Measurements from ENCODE around the gene VAV2. TPM values are rescaled to one million over a fixed set of nuclear protein-coding genes. Genes with fewer than 3 reads are reported as not detected.

VAV2 gene
- total and polyA plus RNA-seq, 2 of the 4 experiments (the other 2 are of a cell fraction), result 10.8 to 13.4 TPM

DNA sequence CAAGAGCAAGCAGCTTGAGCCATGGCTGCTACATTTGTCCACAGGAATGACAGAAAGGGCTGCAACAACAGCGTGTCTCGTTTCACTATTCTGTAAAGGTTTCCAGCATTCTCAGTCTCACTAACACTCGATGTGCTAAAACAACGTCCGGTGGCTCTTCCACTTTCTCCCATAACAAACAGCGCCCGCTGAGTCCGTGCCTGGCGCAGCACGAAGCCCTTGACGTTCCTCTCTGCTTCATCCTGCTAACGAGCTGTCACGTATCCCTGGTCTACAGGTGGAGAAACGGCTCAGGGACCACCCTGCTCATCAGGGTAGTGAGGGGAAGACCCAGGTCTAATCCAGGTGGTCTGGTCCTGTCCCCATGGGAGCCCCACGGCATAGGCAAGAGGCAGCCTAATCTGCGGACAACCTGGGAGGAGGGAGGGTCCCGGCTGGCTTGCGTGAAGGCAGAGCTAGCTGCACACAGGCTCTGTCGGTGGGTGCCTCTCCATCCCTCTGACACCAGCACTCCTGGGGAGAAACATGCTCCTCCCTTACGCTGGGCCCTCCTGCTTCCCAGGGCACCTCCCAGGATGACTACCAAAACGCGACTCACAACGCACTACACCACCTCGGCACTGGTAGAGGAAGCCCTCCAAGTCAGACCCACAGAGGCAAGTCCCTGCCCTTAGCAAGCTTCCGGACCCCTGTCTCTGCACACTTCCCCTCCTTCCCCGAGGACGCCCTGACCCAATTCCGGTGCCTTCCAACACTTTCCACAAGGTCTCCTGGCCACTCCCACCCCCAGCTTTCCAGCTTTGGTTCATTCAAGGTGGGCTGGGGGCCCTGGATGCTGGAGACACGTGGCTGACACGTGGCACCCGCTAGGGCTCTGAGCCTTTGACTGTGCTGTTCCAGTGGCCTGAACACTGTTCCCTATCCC, 43.3 kb downstream of the VAV2 start:
- Histone ChIP-seq H3K14ac (replicated peaks; ENCODE audit: low read depth, low read length) (no peak overlapping the region), H3K56ac (ENCODE audit: extremely low read depth, insufficient read depth, low read length) (no peak overlapping the region), H2BK120ac (ENCODE audit: low read depth, low read length) (no peak overlapping the region), H2AK9ac (replicated peaks; ENCODE audit: low read depth, low read length, poor library complexity) (peak overlapping the region; percentile 58), H3K27ac (ENCODE audit: insufficient read depth, low read length) (no peak overlapping the region), H3K9me1 (ENCODE audit: insufficient read depth, low read length) (0 out of 2 replicates have a peak, but pooled peaks cover 6% of the 10 kb centered on the region), H2BK20ac (ENCODE audit: low read depth, low read length) (no peak overlapping the region), H4K91ac (ENCODE audit: insufficient read depth, low read depth, low read length) (no peak overlapping the region), H3K4ac (ENCODE audit: low read depth, low read length) (no peak overlapping the region), H3K4me3 (ENCODE audit: insufficient read depth, low read depth, low read length) (no peak overlapping the region), H4K8ac (ENCODE audit: low read depth in 2 of 2, low read length in 2 of 2) (no peak overlapping the region), H3K9ac (ENCODE audit: low read depth, low read length) (no peak overlapping the region), H4K5ac (ENCODE audit: low read depth, low read length) (no peak overlapping the region), H2BK5ac (ENCODE audit: low read depth, low read length, poor library complexity, severe bottlenecking) (no peak overlapping the region), H3K18ac (ENCODE audit: low read depth, low read length) (no peak overlapping the region), H3K9me3 (ENCODE audit: control insufficient read depth, insufficient read depth, low read length) (no peaks in the 10 kb centered on the region), H2AFZ (replicated peaks; ENCODE audit: low read length, poor library complexity) (peak overlapping the region; percentile 2), H3K36me3 (ENCODE audit: control insufficient read depth, insufficient read depth, low read length) (0 out of 2 replicates have a peak, but pooled peaks cover 2% of the 10 kb centered on the region), H3K4me2 (ENCODE audit: low read depth, low read length) (no peak overlapping the region), H3K27me3 (ENCODE audit: control insufficient read depth, insufficient read depth, low read length) (no peaks in the 10 kb centered on the region), H3K23ac (ENCODE audit: low read depth, low read length) (no peak overlapping the region), H4K20me1 (ENCODE audit: insufficient read depth, low read length) (peaks cover 76% of the 10 kb centered on the region), H3K4me1 (ENCODE audit: control insufficient read depth, insufficient read depth, low read length) (peaks cover 6% of the 10 kb centered on the region), H2AK5ac (ENCODE audit: low read depth, low read length) (no peak overlapping the region), H3K79me1 (ENCODE audit: low read depth in 1 of 2, low read length in 2 of 2) (peaks cover 33 to 88% of the 10 kb centered on the region in 2 experiments), H2BK15ac (ENCODE audit: low read depth, low read length) (no peak overlapping the region)
- 85% methylated on average over 16 of the region's 31 CpGs; no CpG with 5 or more reads in 1 of the 2 experiments for WGBS, 2 experiments (ENCODE audit: extremely low coverage in 2 of 2, insufficient read length in 1 of 2)
- intact Hi-C loops (cut with micrococcal nuclease), result no loop called here
- dilution Hi-C loops (cut with HindIII; ENCODE audit: low sequenced_read_pairs, unreplicated experiment), result no loop called here
- ChIA-PET POLR2A (ENCODE audit: unreplicated experiment) (no interaction called here), CTCF (no interaction called here)
- TF ChIP-seq CEBPB (IDR thresholded peaks at IDR 0.05; ENCODE audit: low read depth, low read length) (no peak), FOS (IDR thresholded peaks at IDR 0.05; ENCODE audit: low read depth, low read length) (no peak), NFE2L2 (IDR thresholded peaks at IDR 0.05; ENCODE audit: low read depth, low read length) (no peak), MAFK (IDR thresholded peaks at IDR 0.05; ENCODE audit: low read depth, low read length) (no peak), POLR2A (IDR thresholded peaks at IDR 0.05; ENCODE audit: low read depth, low read length) (no peak), CHD1 (IDR thresholded peaks at IDR 0.05; ENCODE audit: low read depth, low read length) (no peak), RCOR1 (IDR thresholded peaks at IDR 0.05; ENCODE audit: insufficient replicate concordance, low read length) (no peak), MAZ (IDR thresholded peaks at IDR 0.05; ENCODE audit: borderline replicate concordance, low read depth, low read length) (no peak), MXI1 (IDR thresholded peaks at IDR 0.05; ENCODE audit: borderline replicate concordance, low read depth, low read length) (no peak)
- TF ChIP-seq, protein P1, sequence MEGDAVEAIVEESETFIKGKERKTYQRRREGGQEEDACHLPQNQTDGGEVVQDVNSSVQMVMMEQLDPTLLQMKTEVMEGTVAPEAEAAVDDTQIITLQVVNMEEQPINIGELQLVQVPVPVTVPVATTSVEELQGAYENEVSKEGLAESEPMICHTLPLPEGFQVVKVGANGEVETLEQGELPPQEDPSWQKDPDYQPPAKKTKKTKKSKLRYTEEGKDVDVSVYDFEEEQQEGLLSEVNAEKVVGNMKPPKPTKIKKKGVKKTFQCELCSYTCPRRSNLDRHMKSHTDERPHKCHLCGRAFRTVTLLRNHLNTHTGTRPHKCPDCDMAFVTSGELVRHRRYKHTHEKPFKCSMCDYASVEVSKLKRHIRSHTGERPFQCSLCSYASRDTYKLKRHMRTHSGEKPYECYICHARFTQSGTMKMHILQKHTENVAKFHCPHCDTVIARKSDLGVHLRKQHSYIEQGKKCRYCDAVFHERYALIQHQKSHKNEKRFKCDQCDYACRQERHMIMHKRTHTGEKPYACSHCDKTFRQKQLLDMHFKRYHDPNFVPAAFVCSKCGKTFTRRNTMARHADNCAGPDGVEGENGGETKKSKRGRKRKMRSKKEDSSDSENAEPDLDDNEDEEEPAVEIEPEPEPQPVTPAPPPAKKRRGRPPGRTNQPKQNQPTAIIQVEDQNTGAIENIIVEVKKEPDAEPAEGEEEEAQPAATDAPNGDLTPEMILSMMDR (conservative IDR thresholded peaks at IDR 0.05; ENCODE audit: low read depth, low read length), result no peak
- TF ChIP-seq, protein P2, sequence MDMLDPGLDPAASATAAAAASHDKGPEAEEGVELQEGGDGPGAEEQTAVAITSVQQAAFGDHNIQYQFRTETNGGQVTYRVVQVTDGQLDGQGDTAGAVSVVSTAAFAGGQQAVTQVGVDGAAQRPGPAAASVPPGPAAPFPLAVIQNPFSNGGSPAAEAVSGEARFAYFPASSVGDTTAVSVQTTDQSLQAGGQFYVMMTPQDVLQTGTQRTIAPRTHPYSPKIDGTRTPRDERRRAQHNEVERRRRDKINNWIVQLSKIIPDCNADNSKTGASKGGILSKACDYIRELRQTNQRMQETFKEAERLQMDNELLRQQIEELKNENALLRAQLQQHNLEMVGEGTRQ (IDR thresholded peaks at IDR 0.05; ENCODE audit: low read depth, low read length), result no peak
- BruUV-seq (replicated peaks), result no TSS peak
- in situ Hi-C loops (cut with MboI; ENCODE audit: low sequenced_read_pairs), result no loop called here
- peak; percentile 17 for DNase-seq
- no peak for ATAC-seq (ENCODE audit: low read depth)
